HEK293 (cell line): ENCODE results near the gene GNB4.

Experiments used
- CTCF ChIA-PET: fragments of 350-600 bp; formaldehyde crosslinking; extraction: SDS; loops from one replicate; lab custom pipeline; 2021; ENCODE audit warnings: antibody characterized with exemption; lab: Yijun Ruan, JAX
- POLR2A ChIA-PET: fragments of 300-600 bp; formaldehyde crosslinking; extraction: SDS; loops from one replicate; lab custom pipeline; 2020; ENCODE audit warnings: antibody characterized with exemption, inconsistent platforms; lab: Yijun Ruan, JAX
- H3K27ac ChIP-seq: fragments of 200-500 bp; sonication (Bioruptor generic); 2 replicates; pipeline ENCODE4 v1.5.1; 2014; ENCODE audit warnings: low read depth, low read length, control low read depth, inconsistent platforms; ENCODE audit errors: extremely low read depth
- H3K36me3 ChIP-seq, 2 experiments: fragments of 200-500 bp in 1 of 2; sonication (Bioruptor generic) in 1 of 2; 1 replicate in 1 of 2; 2 replicates in 1 of 2; pipeline ENCODE4 v1.5.1; 2014 to 2017; ENCODE audit warnings: inconsistent platforms in 2 of 2, low read length in 2 of 2; ENCODE audit not compliant: control insufficient read depth in 2 of 2, insufficient read depth in 1 of 2
- H3K4me1 ChIP-seq: fragments of 200-500 bp; sonication (Bioruptor generic); 2 replicates; pipeline ENCODE4 v1.5.1; 2014; ENCODE audit warnings: mild to moderate bottlenecking, low read length, inconsistent platforms; ENCODE audit not compliant: control insufficient read depth, insufficient read depth
- H3K4me3 ChIP-seq: 2 replicates; pipeline ENCODE4 v1.5.1; 2011; ENCODE audit warnings: low read depth, mild to moderate bottlenecking, control low read depth, low read length, moderate library complexity
- H3K9me3 ChIP-seq: fragments of 200-500 bp; sonication (Bioruptor generic); 2 replicates; pipeline ENCODE4 v1.5.1; 2014; ENCODE audit warnings: low read depth, low read length, inconsistent platforms; ENCODE audit not compliant: control insufficient read depth, insufficient read depth
- WT1 ChIP-seq: fragments of 450-650 bp; formaldehyde crosslinking; IDR thresholded peaks from 2 replicates; pipeline ENCODE4 v1.5.1; 2016; ENCODE audit warnings: missing biosample characterization, missing genetic modification characterization
- ZBTB20 ChIP-seq: fragments of 450-650 bp; formaldehyde crosslinking; IDR thresholded peaks from 2 replicates; pipeline ENCODE4 v1.5.1; 2016; ENCODE audit warnings: missing biosample characterization, missing genetic modification characterization
- ZBTB7A ChIP-seq: fragments of 450-650 bp; formaldehyde crosslinking; IDR thresholded peaks from 2 replicates; pipeline ENCODE4 v1.5.1; 2016; ENCODE audit warnings: low read depth, missing biosample characterization, missing genetic modification characterization
- ZNF23 ChIP-seq: fragments of 450-650 bp; formaldehyde crosslinking; IDR thresholded peaks from 2 replicates; pipeline ENCODE4 v1.5.1; 2016; ENCODE audit warnings: missing biosample characterization, missing genetic modification characterization, borderline replicate concordance
- ZNF266 ChIP-seq: fragments of 450-650 bp; formaldehyde crosslinking; IDR thresholded peaks from 2 replicates; pipeline ENCODE4 v1.5.1; 2016; ENCODE audit warnings: missing biosample characterization, missing genetic modification characterization, low read depth
- ZNF335 ChIP-seq: fragments of 450-650 bp; formaldehyde crosslinking; conservative IDR thresholded peaks from 2 replicates; pipeline ENCODE4 v1.5.1; 2016; ENCODE audit warnings: missing biosample characterization, missing genetic modification characterization
- ZNF341 ChIP-seq: fragments of 450-650 bp; formaldehyde crosslinking; IDR thresholded peaks from 2 replicates; pipeline ENCODE4; 2016; ENCODE audit warnings: low read depth, missing biosample characterization, missing genetic modification characterization
- ZNF37A ChIP-seq: fragments of 450-650 bp; IDR thresholded peaks from 2 replicates; pipeline ENCODE4 v1.5.1; 2018; ENCODE audit warnings: missing biosample characterization, missing genetic modification characterization
- ZNF423 ChIP-seq: fragments of 450-650 bp; formaldehyde crosslinking; IDR thresholded peaks from 2 replicates; pipeline ENCODE4 v1.5.1; 2016; ENCODE audit warnings: missing biosample characterization, missing genetic modification characterization
- ZNF501 ChIP-seq: fragments of 450-650 bp; formaldehyde crosslinking; IDR thresholded peaks from 2 replicates; pipeline ENCODE4 v1.5.1; 2016; ENCODE audit warnings: missing biosample characterization, missing genetic modification characterization
- ZNF521 ChIP-seq: fragments of 450-650 bp; formaldehyde crosslinking; IDR thresholded peaks from 2 replicates; pipeline ENCODE4 v1.5.1; 2017; ENCODE audit warnings: missing biosample characterization, mild to moderate bottlenecking, missing genetic modification characterization
- ZNF530 ChIP-seq: fragments of 450-650 bp; formaldehyde crosslinking; IDR thresholded peaks from 2 replicates; pipeline ENCODE4 v1.5.1; 2016; ENCODE audit warnings: low read depth, missing biosample characterization, missing genetic modification characterization
- ZNF560 ChIP-seq: fragments of 450-650 bp; formaldehyde crosslinking; IDR thresholded peaks from 2 replicates; pipeline ENCODE4 v1.5.1; 2017; ENCODE audit warnings: missing biosample characterization, missing genetic modification characterization, borderline replicate concordance
- ZNF561 ChIP-seq: fragments of 450-650 bp; IDR thresholded peaks from 2 replicates; pipeline ENCODE4 v1.5.1; 2018; ENCODE audit warnings: missing biosample characterization, missing genetic modification characterization, borderline replicate concordance
- ZNF596 ChIP-seq: fragments of 450-650 bp; IDR thresholded peaks from 2 replicates; pipeline ENCODE4 v1.5.0; 2018; ENCODE audit warnings: missing biosample characterization, mild to moderate bottlenecking, missing genetic modification characterization, moderate library complexity
- ZNF621 ChIP-seq: fragments of 450-650 bp; formaldehyde crosslinking; IDR thresholded peaks from 2 replicates; pipeline ENCODE4 v1.5.1; 2017; ENCODE audit warnings: missing biosample characterization, missing genetic modification characterization
- ZNF624 ChIP-seq: fragments of 450-650 bp; formaldehyde crosslinking; IDR thresholded peaks from 2 replicates; pipeline ENCODE4 v1.5.1; 2017; ENCODE audit warnings: missing biosample characterization, missing genetic modification characterization
- ZNF658 ChIP-seq: fragments of 450-650 bp; formaldehyde crosslinking; IDR thresholded peaks from 2 replicates; pipeline ENCODE4; 2016; ENCODE audit warnings: missing biosample characterization, missing genetic modification characterization
- ZNF677 ChIP-seq: fragments of 450-650 bp; IDR thresholded peaks from 2 replicates; pipeline ENCODE4 v1.5.0; 2018; ENCODE audit warnings: missing biosample characterization, mild to moderate bottlenecking, missing genetic modification characterization, moderate library complexity
- ZNF701 ChIP-seq: fragments of 450-650 bp; formaldehyde crosslinking; IDR thresholded peaks from 2 replicates; pipeline ENCODE4 v1.5.1; 2016; ENCODE audit warnings: missing biosample characterization, missing genetic modification characterization
- TF ChIP-seq, protein P1 (sequence below): fragments of 450-650 bp; formaldehyde crosslinking; conservative IDR thresholded peaks from 2 replicates; pipeline ENCODE4 v1.5.1; 2016; ENCODE audit warnings: low read depth, missing biosample characterization, missing genetic modification characterization
- TF ChIP-seq, protein P2 (sequence below): fragments of 450-650 bp; formaldehyde crosslinking; IDR thresholded peaks from 2 replicates; pipeline ENCODE4 v1.5.1; 2017; ENCODE audit warnings: missing biosample characterization, missing genetic modification characterization
- TF ChIP-seq, protein P3 (sequence below): fragments of 450-650 bp; formaldehyde crosslinking; IDR thresholded peaks from 2 replicates; pipeline ENCODE4 v1.5.1; 2016; ENCODE audit warnings: missing biosample characterization, missing genetic modification characterization
- TF ChIP-seq, protein P4 (sequence below): IDR thresholded peaks from 2 replicates; pipeline ENCODE4 v1.6.1; 2011; ENCODE audit warnings: mild to moderate bottlenecking, low read depth, low read length, borderline replicate concordance

The GNB4 gene

DNA sequence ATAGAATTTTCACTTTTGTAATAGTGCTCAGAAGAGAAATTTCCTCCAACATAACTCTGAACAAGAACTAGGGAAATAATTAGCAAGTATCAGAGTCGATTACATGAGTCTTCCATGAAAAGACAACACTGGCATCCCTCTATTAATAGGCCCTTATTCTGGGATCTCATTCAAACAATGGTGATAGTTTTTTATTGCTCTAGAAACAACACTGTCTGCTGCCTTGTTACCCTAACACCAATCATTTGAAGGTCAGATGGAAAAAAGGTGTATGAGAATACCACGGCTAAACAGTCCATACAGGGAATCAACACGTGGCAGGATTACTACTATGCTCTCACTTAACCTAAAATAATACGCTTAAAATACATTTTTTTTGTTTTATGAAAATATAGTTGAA lies 35.9 kb downstream of the GNB4 start (continued):
- TF ChIP-seq ZNF560 (no peak), ZNF341 (no peak), ZBTB20 (tag by site-specific recombination) (no peak), ZNF335 (tag by site-specific recombination) (no peak), WT1 (tag by site-specific recombination) (no peak)

DNA sequence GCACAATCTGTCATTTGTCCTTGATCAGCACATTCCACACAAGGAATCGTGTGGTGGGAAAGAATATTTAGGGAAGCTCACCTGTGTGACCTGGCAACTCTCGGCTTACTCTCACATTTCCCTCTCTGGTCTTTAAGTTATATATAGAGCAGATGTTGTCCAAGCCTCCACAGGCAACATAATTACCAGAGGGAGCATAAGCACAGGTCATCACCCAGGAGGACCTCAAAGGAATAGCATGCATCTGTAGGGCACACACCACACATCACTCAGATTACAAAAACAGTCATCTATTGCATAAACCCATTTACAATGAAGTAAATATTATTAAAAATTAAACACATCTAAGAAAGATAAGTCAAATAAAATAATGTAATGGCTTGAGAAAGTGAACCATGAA lies 36.5 kb downstream of the GNB4 start:
- H3K36me3 ChIP-seq = peaks cover 4 to 41% of the 10 kb centered on the region in 2 experiments; a peak in 2 of 3 replicates
- no peak overlapping the region for H3K27ac ChIP-seq
- no peaks in the 10 kb centered on the region for H3K9me3 ChIP-seq
- POLR2A ChIA-PET = no interaction called here
- no peak overlapping the region for H3K4me3 ChIP-seq
- CTCF ChIA-PET = no interaction called here
- TF ChIP-seq ZNF530 (no peak), ZNF677 (tag by site-specific recombination) (no peak), ZNF521 (tag by site-specific recombination) (no peak), ZNF561 (tag by site-specific recombination) (no peak), ZNF624 (no peak), ZNF621 (tag by site-specific recombination) (no peak), ZNF501 (tag by site-specific recombination) (no peak)
- TF ChIP-seq, protein P1, sequence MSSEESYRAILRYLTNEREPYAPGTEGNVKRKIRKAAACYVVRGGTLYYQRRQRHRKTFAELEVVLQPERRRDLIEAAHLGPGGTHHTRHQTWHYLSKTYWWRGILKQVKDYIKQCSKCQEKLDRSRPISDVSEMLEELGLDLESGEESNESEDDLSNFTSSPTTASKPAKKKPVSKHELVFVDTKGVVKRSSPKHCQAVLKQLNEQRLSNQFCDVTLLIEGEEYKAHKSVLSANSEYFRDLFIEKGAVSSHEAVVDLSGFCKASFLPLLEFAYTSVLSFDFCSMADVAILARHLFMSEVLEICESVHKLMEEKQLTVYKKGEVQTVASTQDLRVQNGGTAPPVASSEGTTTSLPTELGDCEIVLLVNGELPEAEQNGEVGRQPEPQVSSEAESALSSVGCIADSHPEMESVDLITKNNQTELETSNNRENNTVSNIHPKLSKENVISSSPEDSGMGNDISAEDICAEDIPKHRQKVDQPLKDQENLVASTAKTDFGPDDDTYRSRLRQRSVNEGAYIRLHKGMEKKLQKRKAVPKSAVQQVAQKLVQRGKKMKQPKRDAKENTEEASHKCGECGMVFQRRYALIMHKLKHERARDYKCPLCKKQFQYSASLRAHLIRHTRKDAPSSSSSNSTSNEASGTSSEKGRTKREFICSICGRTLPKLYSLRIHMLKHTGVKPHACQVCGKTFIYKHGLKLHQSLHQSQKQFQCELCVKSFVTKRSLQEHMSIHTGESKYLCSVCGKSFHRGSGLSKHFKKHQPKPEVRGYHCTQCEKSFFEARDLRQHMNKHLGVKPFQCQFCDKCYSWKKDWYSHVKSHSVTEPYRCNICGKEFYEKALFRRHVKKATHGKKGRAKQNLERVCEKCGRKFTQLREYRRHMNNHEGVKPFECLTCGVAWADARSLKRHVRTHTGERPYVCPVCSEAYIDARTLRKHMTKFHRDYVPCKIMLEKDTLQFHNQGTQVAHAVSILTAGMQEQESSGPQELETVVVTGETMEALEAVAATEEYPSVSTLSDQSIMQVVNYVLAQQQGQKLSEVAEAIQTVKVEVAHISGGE (tag by site-specific recombination) = no peak
- TF ChIP-seq, protein P2, sequence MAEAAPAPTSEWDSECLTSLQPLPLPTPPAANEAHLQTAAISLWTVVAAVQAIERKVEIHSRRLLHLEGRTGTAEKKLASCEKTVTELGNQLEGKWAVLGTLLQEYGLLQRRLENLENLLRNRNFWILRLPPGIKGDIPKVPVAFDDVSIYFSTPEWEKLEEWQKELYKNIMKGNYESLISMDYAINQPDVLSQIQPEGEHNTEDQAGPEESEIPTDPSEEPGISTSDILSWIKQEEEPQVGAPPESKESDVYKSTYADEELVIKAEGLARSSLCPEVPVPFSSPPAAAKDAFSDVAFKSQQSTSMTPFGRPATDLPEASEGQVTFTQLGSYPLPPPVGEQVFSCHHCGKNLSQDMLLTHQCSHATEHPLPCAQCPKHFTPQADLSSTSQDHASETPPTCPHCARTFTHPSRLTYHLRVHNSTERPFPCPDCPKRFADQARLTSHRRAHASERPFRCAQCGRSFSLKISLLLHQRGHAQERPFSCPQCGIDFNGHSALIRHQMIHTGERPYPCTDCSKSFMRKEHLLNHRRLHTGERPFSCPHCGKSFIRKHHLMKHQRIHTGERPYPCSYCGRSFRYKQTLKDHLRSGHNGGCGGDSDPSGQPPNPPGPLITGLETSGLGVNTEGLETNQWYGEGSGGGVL (tag by site-specific recombination) = no peak
- H3K4me1 ChIP-seq = no peaks in the 10 kb centered on the region

DNA sequence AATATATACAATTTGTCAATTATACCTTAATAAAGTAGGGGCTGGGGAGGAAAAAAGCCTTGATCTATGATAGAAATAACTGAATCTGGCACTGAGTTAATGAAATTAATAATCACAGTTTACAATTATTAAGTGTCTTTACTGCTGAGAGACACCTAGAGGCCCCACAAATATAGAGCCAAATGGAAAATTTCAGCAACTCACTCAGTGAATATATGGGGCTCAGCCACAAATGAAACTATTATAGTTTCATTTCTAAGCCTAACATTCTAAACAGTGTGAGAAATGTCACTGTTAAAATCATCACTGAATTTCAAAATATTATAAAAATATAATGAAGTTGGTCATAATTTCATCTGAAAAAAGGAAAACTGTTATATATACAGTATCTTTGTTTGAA lies 40.3 kb downstream of the GNB4 start:
- Histone ChIP-seq H3K36me3 (peaks cover 4 to 24% of the 10 kb centered on the region in 2 experiments; a peak in 2 of 3 replicates), H3K4me3 (no peak overlapping the region), H3K27ac (no peak overlapping the region), H3K9me3 (no peaks in the 10 kb centered on the region), H3K4me1 (no peaks in the 10 kb centered on the region)
- CTCF ChIA-PET = interaction anchor here (0.6 to 1.2 kb wide), 2 partner anchors 19 to 269 kb away, joined by 4 to 5 read pairs; no protein-coding TSS in a partner anchor
- TF ChIP-seq ZNF596 (tag by site-specific recombination) (no peak), ZNF701 (tag by site-specific recombination) (no peak), ZNF37A (tag by site-specific recombination) (no peak), ZNF23 (no peak), ZNF266 (tag by site-specific recombination) (no peak), ZBTB7A (tag by site-specific recombination) (no peak), ZNF423 (tag by site-specific recombination) (no peak), ZNF658 (no peak), ZNF624 (no peak)
- TF ChIP-seq, protein P3, sequence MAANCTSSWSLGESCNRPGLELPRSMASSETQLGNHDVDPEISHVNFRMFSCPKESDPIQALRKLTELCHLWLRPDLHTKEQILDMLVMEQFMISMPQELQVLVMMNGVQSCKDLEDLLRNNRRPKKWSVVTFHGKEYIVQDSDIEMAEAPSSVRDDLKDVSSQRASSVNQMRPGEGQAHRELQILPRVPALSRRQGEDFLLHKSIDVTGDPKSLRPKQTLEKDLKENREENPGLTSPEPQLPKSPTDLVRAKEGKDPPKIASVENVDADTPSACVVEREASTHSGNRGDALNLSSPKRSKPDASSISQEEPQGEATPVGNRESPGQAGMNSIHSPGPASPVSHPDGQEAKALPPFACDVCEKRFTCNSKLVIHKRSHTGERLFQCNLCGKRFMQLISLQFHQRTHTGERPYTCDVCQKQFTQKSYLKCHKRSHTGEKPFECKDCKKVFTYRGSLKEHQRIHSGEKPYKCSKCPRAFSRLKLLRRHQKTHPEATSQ = no peak
- TF ChIP-seq, protein P4, sequence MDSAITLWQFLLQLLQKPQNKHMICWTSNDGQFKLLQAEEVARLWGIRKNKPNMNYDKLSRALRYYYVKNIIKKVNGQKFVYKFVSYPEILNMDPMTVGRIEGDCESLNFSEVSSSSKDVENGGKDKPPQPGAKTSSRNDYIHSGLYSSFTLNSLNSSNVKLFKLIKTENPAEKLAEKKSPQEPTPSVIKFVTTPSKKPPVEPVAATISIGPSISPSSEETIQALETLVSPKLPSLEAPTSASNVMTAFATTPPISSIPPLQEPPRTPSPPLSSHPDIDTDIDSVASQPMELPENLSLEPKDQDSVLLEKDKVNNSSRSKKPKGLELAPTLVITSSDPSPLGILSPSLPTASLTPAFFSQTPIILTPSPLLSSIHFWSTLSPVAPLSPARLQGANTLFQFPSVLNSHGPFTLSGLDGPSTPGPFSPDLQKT = no peak
- POLR2A ChIA-PET = no interaction called here
